ENCODE data around the gene DDX59.

DNA sequence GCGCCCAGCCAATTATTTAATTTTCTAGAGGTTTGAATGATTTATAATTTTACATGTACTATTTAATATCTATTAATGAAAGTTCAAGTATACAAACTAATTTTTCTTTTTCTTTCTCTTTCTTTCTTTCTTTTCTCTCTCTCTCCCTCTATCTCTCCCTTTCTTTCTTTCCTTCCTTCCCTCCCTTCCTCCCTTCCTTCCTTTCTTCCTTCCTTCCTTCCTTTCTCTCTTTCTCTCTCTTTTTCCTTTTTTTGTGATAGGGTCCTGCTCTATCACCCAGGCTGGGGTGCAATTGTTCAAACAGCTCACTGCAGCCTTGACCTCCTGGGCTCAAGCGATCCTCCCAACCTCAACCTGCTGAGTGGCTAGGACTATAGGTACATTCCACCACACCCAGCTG lies 33.0 kb downstream of the DDX59 start:
- TF ChIP-seq HDGF (IDR thresholded peaks at IDR 0.05; ENCODE audit: borderline replicate concordance): no peak
- no peak for TF ChIP-seq ELF4 (IDR thresholded peaks at IDR 0.05)
- no peak for TF ChIP-seq FOXM1 (IDR thresholded peaks at IDR 0.05; ENCODE audit: borderline replicate concordance)
- TF ChIP-seq FOXA1 (IDR thresholded peaks at IDR 0.05): no peak
